ENCODE data around the gene ARID5A.

ARID5A gene

GRCh38 chr2:96528006-96528699 lies 8.4 kb upstream of the ARID5A start:
- DNase-seq (ENCODE audit: low spot score), result peak; percentile 64

GRCh38 chr2:96528700-96529375 lies 7.7 kb upstream of the ARID5A start:
- no peak for DNase-seq (ENCODE audit: low spot score)

GRCh38 chr2:96529376-96530143 lies 7.0 kb upstream of the ARID5A start:
- no peak for DNase-seq (ENCODE audit: low spot score)

GRCh38 chr2:96530144-96530430 lies 6.5 kb upstream of the ARID5A start:
- DNase-seq (ENCODE audit: low spot score), result no peak

- no peak for DNase-seq (ENCODE audit: low spot score)
These were observed 5.8 kb upstream of the ARID5A start for GRCh38 chr2:96530474-96531357.

- no peak for DNase-seq (ENCODE audit: low spot score)
These were observed 5.2 kb upstream of the ARID5A start for GRCh38 chr2:96531366-96531765.

GRCh38 chr2:96531872-96532505 lies 4.6 kb upstream of the ARID5A start:
- peak; percentile 78 for DNase-seq (ENCODE audit: low spot score)

GRCh38 chr2:96532641-96533291 lies 3.8 kb upstream of the ARID5A start:
- DNase-seq (ENCODE audit: low spot score), result no peak

GRCh38 chr2:96533292-96534073 lies 3.1 kb upstream of the ARID5A start:
- no peak for DNase-seq (ENCODE audit: low spot score)

- DNase-seq (ENCODE audit: low spot score), result no peak
These were observed 2.4 kb upstream of the ARID5A start for GRCh38 chr2:96534141-96534540.

- DNase-seq (ENCODE audit: low spot score), result no peak
These were observed 1.8 kb upstream of the ARID5A start for GRCh38 chr2:96534701-96535181.

- DNase-seq (ENCODE audit: low spot score), result no peak
These were observed 1.2 kb upstream of the ARID5A start for GRCh38 chr2:96535331-96535730.

GRCh38 chr2:96537066-96537733 lies 648 bp downstream of the ARID5A start:
- no peak for DNase-seq (ENCODE audit: low spot score)

GRCh38 chr2:96537734-96538486 lies 1.4 kb downstream of the ARID5A start:
- DNase-seq (ENCODE audit: low spot score), result no peak

- no peak for DNase-seq (ENCODE audit: low spot score)
These were observed 2.1 kb downstream of the ARID5A start for GRCh38 chr2:96538487-96539214.

- no peak for DNase-seq (ENCODE audit: low spot score)
These were observed 2.8 kb downstream of the ARID5A start for GRCh38 chr2:96539215-96539920.

- no peak for DNase-seq (ENCODE audit: low spot score)
These were observed 3.6 kb downstream of the ARID5A start for GRCh38 chr2:96540136-96540535.

Measured in hematopoietic multipotent progenitor cell treated with erythropoietin and hydrocortisone succinate and interleukin-3 and kit ligand, for 17 days (in vitro differentiated cells).